HEK293 (cell line): ENCODE measurements around the gene SLC39A11.

Experiments used
- CTCF ChIA-PET: fragments of 350-600 bp; formaldehyde crosslinking; extraction: SDS; loops from one replicate; lab custom pipeline; 2021; ENCODE audit warnings: antibody characterized with exemption; lab: Yijun Ruan, JAX
- POLR2A ChIA-PET: fragments of 300-600 bp; formaldehyde crosslinking; extraction: SDS; loops from one replicate; lab custom pipeline; 2020; ENCODE audit warnings: antibody characterized with exemption, inconsistent platforms; lab: Yijun Ruan, JAX
- H3K27ac ChIP-seq: fragments of 200-500 bp; sonication (Bioruptor generic); 2 replicates; pipeline ENCODE4 v1.5.1; 2014; ENCODE audit warnings: low read depth, low read length, control low read depth, inconsistent platforms; ENCODE audit errors: extremely low read depth
- H3K36me3 ChIP-seq, 2 experiments: fragments of 200-500 bp in 1 of 2; sonication (Bioruptor generic) in 1 of 2; 1 replicate in 1 of 2; 2 replicates in 1 of 2; pipeline ENCODE4 v1.5.1; 2014 to 2017; ENCODE audit warnings: inconsistent platforms in 2 of 2, low read length in 2 of 2; ENCODE audit not compliant: control insufficient read depth in 2 of 2, insufficient read depth in 1 of 2
- H3K4me1 ChIP-seq: fragments of 200-500 bp; sonication (Bioruptor generic); 2 replicates; pipeline ENCODE4 v1.5.1; 2014; ENCODE audit warnings: mild to moderate bottlenecking, low read length, inconsistent platforms; ENCODE audit not compliant: control insufficient read depth, insufficient read depth
- H3K4me3 ChIP-seq: 2 replicates; pipeline ENCODE4 v1.5.1; 2011; ENCODE audit warnings: low read depth, mild to moderate bottlenecking, control low read depth, low read length, moderate library complexity
- H3K9me3 ChIP-seq: fragments of 200-500 bp; sonication (Bioruptor generic); 2 replicates; pipeline ENCODE4 v1.5.1; 2014; ENCODE audit warnings: low read depth, low read length, inconsistent platforms; ENCODE audit not compliant: control insufficient read depth, insufficient read depth
- IKZF3 ChIP-seq: fragments of 450-650 bp; IDR thresholded peaks from 2 replicates; pipeline ENCODE4 v1.5.0; 2018; ENCODE audit warnings: missing biosample characterization, mild to moderate bottlenecking, missing genetic modification characterization, moderate library complexity
- MZF1 ChIP-seq: fragments of 450-650 bp; formaldehyde crosslinking; IDR thresholded peaks from 2 replicates; pipeline ENCODE4 v1.5.1; 2017; ENCODE audit warnings: missing biosample characterization, missing genetic modification characterization, borderline replicate concordance
- OSR2 ChIP-seq: fragments of 450-650 bp; formaldehyde crosslinking; IDR thresholded peaks from 2 replicates; pipeline ENCODE4 v1.5.1; 2016; ENCODE audit warnings: missing biosample characterization, missing genetic modification characterization
- PRDM1 ChIP-seq: fragments of 450-650 bp; formaldehyde crosslinking; IDR thresholded peaks from 2 replicates; pipeline ENCODE4; 2016; ENCODE audit warnings: missing biosample characterization, missing genetic modification characterization
- REPIN1 ChIP-seq: fragments of 450-650 bp; formaldehyde crosslinking; IDR thresholded peaks from 2 replicates; pipeline ENCODE4 v1.5.1; 2017; ENCODE audit warnings: missing biosample characterization, missing genetic modification characterization, low read depth
- YY1 ChIP-seq: fragments of 450-650 bp; formaldehyde crosslinking; IDR thresholded peaks from 2 replicates; pipeline ENCODE4 v1.5.1; 2018; ENCODE audit warnings: missing biosample characterization, missing genetic modification characterization
- ZFHX2 ChIP-seq: fragments of 450-650 bp; formaldehyde crosslinking; conservative IDR thresholded peaks from 2 replicates; pipeline ENCODE4 v1.5.1; 2016; ENCODE audit warnings: missing biosample characterization, missing genetic modification characterization
- ZNF18 ChIP-seq: fragments of 450-650 bp; formaldehyde crosslinking; IDR thresholded peaks from 2 replicates; pipeline ENCODE4 v1.5.1; 2016; ENCODE audit warnings: missing biosample characterization, missing genetic modification characterization
- ZNF184 ChIP-seq: fragments of 450-650 bp; IDR thresholded peaks from 2 replicates; pipeline ENCODE4 v1.5.1; 2018; ENCODE audit warnings: missing biosample characterization, mild to moderate bottlenecking, missing genetic modification characterization
- ZNF221 ChIP-seq: fragments of 450-650 bp; formaldehyde crosslinking; IDR thresholded peaks from 2 replicates; pipeline ENCODE4 v1.5.1; 2017; ENCODE audit warnings: missing biosample characterization, missing genetic modification characterization, borderline replicate concordance
- ZNF416 ChIP-seq: fragments of 450-650 bp; formaldehyde crosslinking; IDR thresholded peaks from 2 replicates; pipeline ENCODE4 v1.5.1; 2016; ENCODE audit warnings: missing biosample characterization, missing genetic modification characterization
- ZNF423 ChIP-seq: fragments of 450-650 bp; formaldehyde crosslinking; IDR thresholded peaks from 2 replicates; pipeline ENCODE4 v1.5.1; 2016; ENCODE audit warnings: missing biosample characterization, missing genetic modification characterization
- ZNF561 ChIP-seq: fragments of 450-650 bp; IDR thresholded peaks from 2 replicates; pipeline ENCODE4 v1.5.1; 2018; ENCODE audit warnings: missing biosample characterization, missing genetic modification characterization, borderline replicate concordance
- ZNF610 ChIP-seq: fragments of 450-650 bp; formaldehyde crosslinking; IDR thresholded peaks from 2 replicates; pipeline ENCODE4 v1.5.1; 2016; ENCODE audit warnings: missing biosample characterization, missing genetic modification characterization, borderline replicate concordance
- ZNF843 ChIP-seq: fragments of 450-650 bp; formaldehyde crosslinking; IDR thresholded peaks from 2 replicates; pipeline ENCODE4 v1.5.1; 2016; ENCODE audit warnings: missing biosample characterization, missing genetic modification characterization
- TF ChIP-seq, protein P1 (sequence below): fragments of 450-650 bp; formaldehyde crosslinking; IDR thresholded peaks from 2 replicates; pipeline ENCODE4 v1.5.1; 2016; ENCODE audit warnings: missing biosample characterization, missing genetic modification characterization

SLC39A11 gene

GRCh38 chr17:73066148-73066884 lies 26.2 kb downstream of the SLC39A11 start:
- no peak overlapping the region for H3K4me3 ChIP-seq
- CTCF ChIA-PET, result no interaction called here
- H3K27ac ChIP-seq, result no peak overlapping the region
- POLR2A ChIA-PET, result no interaction called here
- TF ChIP-seq MZF1 (tag by site-specific recombination), result no peak
- no peak for TF ChIP-seq ZFHX2 (tag by site-specific recombination)
- TF ChIP-seq ZNF561 (tag by site-specific recombination), result no peak
- TF ChIP-seq ZNF843 (tag by site-specific recombination), result no peak
- no peak for TF ChIP-seq ZNF416 (tag by site-specific recombination)
- TF ChIP-seq ZNF221 (tag by site-specific recombination), result no peak
- TF ChIP-seq REPIN1, result no peak
- H3K36me3 ChIP-seq, result no peaks in the 10 kb centered on the region
- H3K4me1 ChIP-seq, result peaks cover 8% of the 10 kb centered on the region
- no peaks in the 10 kb centered on the region for H3K9me3 ChIP-seq

DNA sequence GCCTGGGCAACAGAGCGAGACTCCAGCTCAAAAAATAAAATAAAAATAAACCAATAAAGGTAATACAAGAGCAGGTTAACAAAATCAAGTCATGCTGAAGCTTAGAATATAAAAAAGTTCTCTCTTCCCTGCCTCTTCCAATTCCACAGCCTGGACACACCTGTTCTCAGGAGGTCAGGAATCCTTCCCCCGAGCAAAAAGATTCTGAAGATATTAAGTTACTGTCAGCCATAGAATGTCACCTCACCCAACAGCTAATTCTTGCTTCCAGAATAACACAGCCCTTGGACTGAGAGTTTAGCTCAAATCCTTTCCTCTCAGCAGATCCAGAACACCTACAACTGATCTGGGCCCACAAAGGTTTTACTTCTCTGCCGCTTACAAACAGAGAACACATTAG lies 27.1 kb downstream of the SLC39A11 start:
- ChIA-PET POLR2A (no interaction called here), CTCF (no interaction called here)
- no peak for TF ChIP-seq PRDM1
- Histone ChIP-seq H3K27ac (no peak overlapping the region), H3K4me1 (peaks cover 8% of the 10 kb centered on the region), H3K36me3 (no peaks in the 10 kb centered on the region), H3K4me3 (no peak overlapping the region), H3K9me3 (no peaks in the 10 kb centered on the region)

GRCh38 chr17:73064084-73064938 lies 28.2 kb downstream of the SLC39A11 start:
- POLR2A ChIA-PET, result no interaction called here
- H3K36me3 ChIP-seq, result no peaks in the 10 kb centered on the region
- no peaks in the 10 kb centered on the region for H3K9me3 ChIP-seq
- peaks cover 8% of the 10 kb centered on the region for H3K4me1 ChIP-seq
- CTCF ChIA-PET, result interaction anchor here (0.7 kb wide), 3 partner anchors 8 to 47 kb away, joined by 3 to 4 read pairs (median 3); no protein-coding TSS in a partner anchor
- H3K4me3 ChIP-seq, result no peak overlapping the region
- TF ChIP-seq IKZF3 (tag by site-specific recombination) (no peak), ZNF18 (tag by site-specific recombination) (peak; percentile 93), ZFHX2 (tag by site-specific recombination) (no peak), ZNF184 (tag by site-specific recombination) (no peak), YY1 (no peak), ZNF423 (tag by site-specific recombination) (no peak), OSR2 (0 out of 2 replicates have a peak, but pooled peaks have one; percentile 33)
- H3K27ac ChIP-seq, result 0 out of 2 replicates have a peak overlapping the region, but pooled peaks have one; percentile 17

DNA sequence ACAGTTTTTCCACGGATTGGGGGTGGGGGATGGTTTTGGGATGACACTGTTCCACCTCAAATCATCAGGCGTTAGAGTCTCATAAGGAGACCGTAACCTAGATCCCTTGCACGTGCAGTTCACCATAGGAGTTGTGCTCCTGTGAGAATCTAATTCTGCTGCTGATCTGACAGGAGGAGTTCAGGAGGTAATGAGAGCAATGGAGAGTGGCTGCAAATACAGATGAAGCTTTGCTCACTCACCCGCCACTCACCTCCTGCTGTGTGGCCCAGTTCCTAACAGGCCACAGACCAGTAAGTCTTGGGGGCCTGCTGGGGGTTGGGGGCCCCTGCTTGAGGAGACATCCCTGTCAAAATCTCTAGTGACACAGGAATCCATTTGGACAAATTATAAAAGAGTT lies 29.8 kb downstream of the SLC39A11 start:
- CTCF ChIA-PET, result no interaction called here

More for the DNA sequence above, 29.8 kb downstream of the SLC39A11 start:
- TF ChIP-seq, protein P1, sequence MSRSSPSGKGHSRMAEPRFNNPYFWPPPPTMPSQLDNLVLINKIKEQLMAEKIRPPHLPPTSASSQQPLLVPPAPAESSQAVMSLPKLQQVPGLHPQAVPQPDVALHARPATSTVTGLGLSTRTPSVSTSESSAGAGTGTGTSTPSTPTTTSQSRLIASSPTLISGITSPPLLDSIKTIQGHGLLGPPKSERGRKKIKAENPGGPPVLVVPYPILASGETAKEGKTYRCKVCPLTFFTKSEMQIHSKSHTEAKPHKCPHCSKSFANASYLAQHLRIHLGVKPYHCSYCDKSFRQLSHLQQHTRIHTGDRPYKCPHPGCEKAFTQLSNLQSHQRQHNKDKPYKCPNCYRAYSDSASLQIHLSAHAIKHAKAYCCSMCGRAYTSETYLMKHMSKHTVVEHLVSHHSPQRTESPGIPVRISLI (tag by site-specific recombination), result no peak
- TF ChIP-seq ZNF610 (tag by site-specific recombination), result peak; percentile 99
- POLR2A ChIA-PET, result no interaction called here
- H3K9me3 ChIP-seq, result no peaks in the 10 kb centered on the region
- H3K4me3 ChIP-seq, result no peak overlapping the region
- no peak overlapping the region for H3K27ac ChIP-seq
- no peaks in the 10 kb centered on the region for H3K36me3 ChIP-seq
- H3K4me1 ChIP-seq, result peaks cover 8% of the 10 kb centered on the region
